GM12878 (cell line): ENCODE results near the gene GALK2. TPM values are rescaled to one million over a fixed set of nuclear protein-coding genes. Genes with fewer than 3 reads are reported as not detected.

Experiments
- ATAC-seq: fragments of 200-7000 bp; cut with Tn5 transposase; 3 replicates; pipeline ENCODE4 v1.9.1; 2020; ENCODE audit warnings: mild to moderate bottlenecking, moderate library complexity
- BruUV-seq: library from RNA; stranded (reverse); fragments of 400-500 nt; replicated peaks from 2 replicates; lab custom pipeline; 2021; lab: Mats Ljungman, UMichigan
- CTCF ChIA-PET: fragments of 300-600 bp; sonication (Branson Sonifier 250); formaldehyde crosslinking; extraction: SDS; loops from one replicate; lab custom pipeline; 2021; ENCODE audit warnings: inconsistent platforms; lab: Yijun Ruan, JAX
- POLR2A ChIA-PET: fragments of 350-600 bp; formaldehyde crosslinking; extraction: SDS; loops from one replicate; lab custom pipeline; 2021; ENCODE audit warnings: inconsistent platforms; lab: Charles Lee
- RAD21 ChIA-PET: fragments of 300-600 bp; sonication (Branson Sonifier 250); formaldehyde crosslinking; loops from one replicate; lab custom pipeline; 2023; ENCODE audit warnings: antibody characterized with exemption; ENCODE audit not compliant: unreplicated experiment; lab: Charles Lee
- SMC1A ChIA-PET: fragments of 300-600 bp; sonication (Branson Sonifier 250); formaldehyde crosslinking; loops from one replicate; lab custom pipeline; 2023; ENCODE audit not compliant: unreplicated experiment, uncharacterized antibody; lab: Charles Lee
- DNase-seq: peaks from one replicate; pipeline ENCODE4 v3.0.0-alpha.2; 2011; ENCODE audit warnings: low read depth, low spot score
- FAIRE-seq: peaks from 3 replicates; lab custom pipeline; 2011; peaks lifted over from hg19 to GRCh38; lab: Jason Lieb, UNC
- H2AFZ ChIP-seq: 2 replicates; pipeline ENCODE4 v1.6.0; 2011; ENCODE audit warnings: low read depth, low read length, control low read depth; ENCODE audit not compliant: control insufficient read depth
- H3K27ac ChIP-seq: 2 replicates; pipeline ENCODE4 v1.5.1; 2011; ENCODE audit warnings: control low read depth; ENCODE audit not compliant: control insufficient read depth, insufficient read depth
- H3K27me3 ChIP-seq, 2 experiments: replicated peaks in 1 of 2; 2 replicates each; pipeline versions ENCODE4 v1.6.0 to v1.6.1; 2011; ENCODE audit warnings: low read length in 1 of 2; ENCODE audit not compliant: control insufficient read depth in 2 of 2, insufficient read depth in 2 of 2
- H3K36me3 ChIP-seq, 2 experiments: 2 replicates each; pipeline ENCODE4 v1.5.1; 2011; ENCODE audit warnings: low read length in 1 of 2; ENCODE audit not compliant: control insufficient read depth in 2 of 2, insufficient read depth in 2 of 2
- H3K4me1 ChIP-seq: 2 replicates; pipeline ENCODE4 v1.6.1; 2011; ENCODE audit warnings: mild to moderate bottlenecking, low read length, moderate library complexity, mixed read lengths; ENCODE audit not compliant: control insufficient read depth, insufficient read depth
- H3K4me2 ChIP-seq: 2 replicates; pipeline ENCODE4 v1.6.0; 2011; ENCODE audit warnings: control low read depth; ENCODE audit not compliant: control insufficient read depth, insufficient read depth
- H3K4me3 ChIP-seq: fragments of 200-600 bp; sonication (generic); 2 replicates; pipeline ENCODE4 v1.5.1; 2016
- H3K79me2 ChIP-seq: 2 replicates; pipeline ENCODE4 v1.6.0; 2011; ENCODE audit warnings: low read length; ENCODE audit not compliant: control insufficient read depth, insufficient read depth
- H3K9ac ChIP-seq: 2 replicates; pipeline ENCODE4 v1.8.0; 2011; ENCODE audit warnings: low read length, control low read depth, mixed read lengths; ENCODE audit not compliant: control insufficient read depth, insufficient read depth
- H3K9me3 ChIP-seq: replicated peaks from 3 replicates; pipeline ENCODE4 v1.5.1; 2011; ENCODE audit warnings: mild to moderate bottlenecking, low read length; ENCODE audit not compliant: control insufficient read depth, insufficient read depth
- H4K20me1 ChIP-seq: 2 replicates; pipeline ENCODE4 v1.6.0; 2011; ENCODE audit not compliant: control insufficient read depth, insufficient read depth
- ATF7 ChIP-seq: fragments of 450-650 bp; IDR thresholded peaks from 2 replicates; pipeline ENCODE4 v1.6.1; 2016; ENCODE audit warnings: low read depth, mild to moderate bottlenecking
- IKZF1 ChIP-seq: fragments of 450-650 bp; conservative IDR thresholded peaks from 2 replicates; pipeline ENCODE4 v1.6.1; 2017; ENCODE audit warnings: antibody characterized with exemption, mild to moderate bottlenecking
- ZNF622 ChIP-seq: fragments of 450-650 bp; IDR thresholded peaks from 2 replicates; pipeline ENCODE4 v1.6.1; 2017; ENCODE audit warnings: mild to moderate bottlenecking, inconsistent platforms
- WGBS: methylation state at CpG from one replicate; pipeline ENCODE4 v1.1.6; 2016; ENCODE audit warnings: low lambda C conversion rate; ENCODE audit not compliant: insufficient replicate concordance, insufficient coverage; ENCODE audit errors: missing lambda C conversion rate; 5-methylcytosine and 5-hydroxymethylcytosine counted together
- in situ Hi-C: fragments of 300-500 bp; cut with MboI; formaldehyde crosslinking; loops from 9 replicates; pipeline ENCODE4 v1.14.3; 2018; ENCODE audit warnings: mixed read lengths
- intact Hi-C: fragments of 100-400 bp; cut with micrococcal nuclease; formaldehyde crosslinking; loops from one replicate; pipeline ENCODE4 v1.14.2; 2022; ENCODE audit not compliant: unreplicated experiment
- polyA plus RNA-seq, 11 experiments: library from polyadenylated mRNA; depleted of rRNA in 4 of 11; unstranded in 6 of 11; stranded (reverse) in 5 of 11; fragments of >200 nt; fragmentation: Nextera tagmentation in 4 of 11; fragmentation: Illumina TruSeq in 1 of 11; extraction: Ambion mirVana in 4 of 11; extraction: Trizol in 1 of 11; gene quantifications; 1 replicate in 1 of 11; 2 replicates in 10 of 11; pipeline versions ENCODE4 v1.2.1 to v1.2.3, GENCODE V29; 2011 to 2016; ENCODE audit warnings: inconsistent platforms in 2 of 11, missing spikeins in 2 of 11, low read depth in 1 of 11
- total RNA-seq, 4 experiments: library from RNA; depleted of rRNA in 3 of 4; stranded (reverse); fragments of >200 nt in 3 of 4; fragmentation: Illumina TruSeq in 1 of 4; extraction: Trizol in 1 of 4; gene quantifications; 2 replicates each; pipeline versions ENCODE4 v1.2.1 to v1.2.3, GENCODE V29; 2013 to 2021
- TF ChIP-seq, protein P1 (sequence below): fragments of 450-650 bp; IDR thresholded peaks from 2 replicates; pipeline ENCODE4 v1.6.1; 2014; ENCODE audit warnings: mild to moderate bottlenecking
- TF ChIP-seq, protein P2 (sequence below): IDR thresholded peaks from 2 replicates; pipeline ENCODE4 v1.6.1; 2012; ENCODE audit warnings: low read depth, low read length, improper control_type of control experiment

The GALK2 gene
- total and polyA plus RNA-seq, 10 of the 15 experiments (the other 5 are each of a cell fraction or from before 2014, with no cell fraction given) = 11.9 to 26.7 (median 15.4) TPM

GRCh38 chr15:49279521-49280456, 109.7 kb downstream of the GALK2 start:
- Histone ChIP-seq H3K9me3 (no peaks in the 10 kb centered on the region), H3K4me2 (no peak overlapping the region), H3K9ac (no peak overlapping the region), H3K4me3 (no peak overlapping the region), H4K20me1 (no peaks in the 10 kb centered on the region), H3K27ac (no peak overlapping the region), H3K27me3 (no peaks in the 10 kb centered on the region), H2AFZ (no peak overlapping the region), H3K36me3 (no peaks in the 10 kb centered on the region), H3K79me2 (no peaks in the 10 kb centered on the region), H3K4me1 (no peaks in the 10 kb centered on the region)
- ChIA-PET POLR2A (no interaction called here), SMC1A (no interaction called here), RAD21 (no interaction called here), CTCF (no interaction called here)
- BruUV-seq = no TSS peak
- in situ Hi-C loops = no loop called here
- FAIRE-seq (no peak), ATAC-seq (no peak), DNase-seq (no peak)
- WGBS = 97% methylated on average over 4 of the region's 4 CpGs
- TF ChIP-seq ZNF622 (no peak), IKZF1 (no peak), ATF7 (0 out of 2 replicates have a peak, but pooled peaks have one; percentile 2)
- TF ChIP-seq, protein P1, sequence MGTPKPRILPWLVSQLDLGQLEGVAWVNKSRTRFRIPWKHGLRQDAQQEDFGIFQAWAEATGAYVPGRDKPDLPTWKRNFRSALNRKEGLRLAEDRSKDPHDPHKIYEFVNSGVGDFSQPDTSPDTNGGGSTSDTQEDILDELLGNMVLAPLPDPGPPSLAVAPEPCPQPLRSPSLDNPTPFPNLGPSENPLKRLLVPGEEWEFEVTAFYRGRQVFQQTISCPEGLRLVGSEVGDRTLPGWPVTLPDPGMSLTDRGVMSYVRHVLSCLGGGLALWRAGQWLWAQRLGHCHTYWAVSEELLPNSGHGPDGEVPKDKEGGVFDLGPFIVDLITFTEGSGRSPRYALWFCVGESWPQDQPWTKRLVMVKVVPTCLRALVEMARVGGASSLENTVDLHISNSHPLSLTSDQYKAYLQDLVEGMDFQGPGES = no peak
- TF ChIP-seq, protein P2, sequence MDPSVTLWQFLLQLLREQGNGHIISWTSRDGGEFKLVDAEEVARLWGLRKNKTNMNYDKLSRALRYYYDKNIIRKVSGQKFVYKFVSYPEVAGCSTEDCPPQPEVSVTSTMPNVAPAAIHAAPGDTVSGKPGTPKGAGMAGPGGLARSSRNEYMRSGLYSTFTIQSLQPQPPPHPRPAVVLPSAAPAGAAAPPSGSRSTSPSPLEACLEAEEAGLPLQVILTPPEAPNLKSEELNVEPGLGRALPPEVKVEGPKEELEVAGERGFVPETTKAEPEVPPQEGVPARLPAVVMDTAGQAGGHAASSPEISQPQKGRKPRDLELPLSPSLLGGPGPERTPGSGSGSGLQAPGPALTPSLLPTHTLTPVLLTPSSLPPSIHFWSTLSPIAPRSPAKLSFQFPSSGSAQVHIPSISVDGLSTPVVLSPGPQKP = no peak
- intact Hi-C loops = no loop called here
